Erythroblast (primary cell): Measurements from ENCODE around the gene RNF114.
"Not testable (repeated sequence)": the region's sequence is repeated elsewhere in the genome, so short reads cannot be mapped to it uniquely, and the experiment has no call there.

Experiments
- DNase-seq, 2 experiments: peaks; one replicate each; lab custom pipeline; 2025; lab: John Stamatoyannopoulos, UW
- GATA1 ChIP-seq: IDR thresholded peaks from 2 replicates; pipeline ENCODE4 v1.6.1; 2011; ENCODE audit warnings: low read depth, mild to moderate bottlenecking, control low read depth, low read length, moderate library complexity
- POLR2A ChIP-seq: IDR thresholded peaks from 2 replicates; pipeline ENCODE4 v1.6.1; 2011; ENCODE audit warnings: mild to moderate bottlenecking, low read length

Gene RNF114

GRCh38 chr20:49986049-49986448, 49.9 kb downstream of the RNF114 start:
- DNase-seq, result no peak
- no peak for TF ChIP-seq POLR2A
- TF ChIP-seq GATA1, result no peak

GRCh38 chr20:49987015-49987867, 51.0 kb downstream of the RNF114 start:
- TF ChIP-seq POLR2A, result no peak
- no peak for TF ChIP-seq GATA1
- no peak for DNase-seq

GRCh38 chr20:49987868-49988690, 51.9 kb downstream of the RNF114 start:
- DNase-seq, result no peak
- TF ChIP-seq GATA1 (no peak), POLR2A (no peak)

DNA sequence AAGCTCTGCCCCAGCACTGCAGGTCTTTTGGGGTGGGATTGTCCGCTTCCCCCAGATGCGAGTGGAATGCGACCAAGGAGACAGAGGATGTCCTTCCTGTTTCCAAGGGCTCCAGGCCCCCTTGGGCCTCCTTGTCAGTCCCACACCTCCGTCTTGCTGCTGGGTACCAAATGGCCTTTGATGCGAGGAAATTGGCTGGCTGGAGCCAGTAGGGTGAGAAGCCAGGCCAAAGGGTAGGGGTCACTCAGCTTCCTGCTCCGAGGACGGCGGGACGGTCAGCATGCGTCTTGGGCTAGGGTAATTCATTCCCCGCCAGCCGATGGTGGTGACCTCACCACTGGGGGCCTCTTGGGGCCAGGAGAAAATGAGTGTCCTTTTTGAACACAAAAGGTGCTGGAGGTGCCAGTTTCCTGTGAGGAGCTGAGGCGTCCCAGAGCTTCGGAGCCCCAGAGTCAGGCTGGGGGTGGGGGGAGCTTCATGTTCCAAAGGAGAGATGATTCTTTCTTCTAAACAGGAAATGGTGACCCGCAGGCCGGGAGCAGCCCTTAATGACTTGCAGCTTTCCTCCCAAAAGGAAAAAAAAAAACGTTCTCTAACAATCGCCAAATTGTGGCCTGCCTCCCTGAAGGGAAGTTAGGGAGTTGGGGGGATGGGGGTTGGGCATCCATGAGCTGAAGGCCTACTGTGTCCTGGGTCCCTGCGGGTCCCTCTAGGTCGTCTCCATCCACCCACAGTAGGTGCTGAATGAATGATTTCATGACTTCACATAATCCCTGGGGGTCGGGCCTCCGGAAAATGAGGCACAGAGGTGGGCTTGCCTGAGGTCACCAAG, 53.3 kb downstream of the RNF114 start:
- DNase-seq, result no peak
- no peak for TF ChIP-seq POLR2A
- no peak for TF ChIP-seq GATA1

- DNase-seq, result no peak
- TF ChIP-seq POLR2A (no peak), GATA1 (no peak)
Observed at GRCh38 chr20:49990271-49990720, 54.1 kb downstream of the RNF114 start.

- no peak for TF ChIP-seq GATA1
- TF ChIP-seq POLR2A, result no peak
- DNase-seq, result no peak
Observed at GRCh38 chr20:49993301-49993751, 57.1 kb downstream of the RNF114 start.

DNA sequence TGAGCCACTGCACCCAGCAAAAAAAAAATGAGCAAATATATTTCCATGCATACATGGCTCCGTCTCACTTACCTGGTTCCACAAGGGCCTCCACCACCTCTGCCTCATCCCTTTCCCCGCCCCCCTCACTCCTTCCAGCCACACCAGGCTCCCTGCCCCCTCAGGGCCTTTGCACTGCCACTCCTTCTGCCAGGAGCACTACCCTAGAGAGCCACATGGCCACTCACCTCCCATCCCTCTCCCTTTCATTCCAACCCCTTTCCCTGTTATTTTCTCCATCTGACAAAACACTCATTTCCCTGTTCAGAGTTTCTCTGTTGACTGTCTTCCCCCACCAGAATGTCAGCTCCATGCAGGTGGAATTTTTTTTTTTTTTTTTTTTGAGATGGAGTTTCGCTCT, 59.4 kb downstream of the RNF114 start:
- no peak for TF ChIP-seq POLR2A
- DNase-seq, result no peak

DNA sequence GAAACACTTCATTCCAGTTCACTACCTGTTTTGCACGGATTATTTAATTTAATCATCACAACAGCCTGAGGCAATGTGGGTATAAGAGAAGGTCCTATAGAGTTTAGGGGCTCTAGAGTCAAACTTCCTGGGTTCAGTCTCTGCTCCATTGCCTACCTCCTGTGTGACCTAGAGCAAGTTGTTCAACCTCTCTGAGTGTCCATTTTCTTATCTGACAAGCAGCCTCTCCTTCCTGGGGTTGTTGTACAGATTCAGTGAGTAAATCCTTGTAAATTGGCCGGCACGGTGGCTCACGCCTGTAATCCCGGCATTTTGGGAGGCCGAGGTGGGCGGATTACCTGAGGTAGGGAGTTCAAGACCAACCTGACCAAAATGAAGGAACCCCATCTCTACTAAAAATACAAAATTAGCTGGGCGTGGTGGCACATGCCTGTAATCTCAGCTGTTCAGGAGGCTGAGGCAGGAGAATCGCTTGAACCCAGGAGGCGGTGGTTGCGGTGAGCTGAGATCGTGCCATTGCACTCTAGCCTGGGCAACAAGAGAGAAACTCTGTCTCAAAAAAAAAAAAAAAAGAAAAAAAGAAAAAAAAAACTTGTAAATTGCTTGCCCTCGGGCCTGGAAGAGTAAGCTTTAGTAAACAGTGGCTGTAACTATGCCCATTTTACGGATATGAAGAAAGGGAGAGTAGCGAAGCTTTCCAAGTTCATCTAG, 62.4 kb downstream of the RNF114 start:
- not testable (repeated sequence) for DNase-seq

- no peak for DNase-seq
- TF ChIP-seq POLR2A, result no peak
- no peak for TF ChIP-seq GATA1
Observed at GRCh38 chr20:49999329-49999728, 63.1 kb downstream of the RNF114 start.

DNA sequence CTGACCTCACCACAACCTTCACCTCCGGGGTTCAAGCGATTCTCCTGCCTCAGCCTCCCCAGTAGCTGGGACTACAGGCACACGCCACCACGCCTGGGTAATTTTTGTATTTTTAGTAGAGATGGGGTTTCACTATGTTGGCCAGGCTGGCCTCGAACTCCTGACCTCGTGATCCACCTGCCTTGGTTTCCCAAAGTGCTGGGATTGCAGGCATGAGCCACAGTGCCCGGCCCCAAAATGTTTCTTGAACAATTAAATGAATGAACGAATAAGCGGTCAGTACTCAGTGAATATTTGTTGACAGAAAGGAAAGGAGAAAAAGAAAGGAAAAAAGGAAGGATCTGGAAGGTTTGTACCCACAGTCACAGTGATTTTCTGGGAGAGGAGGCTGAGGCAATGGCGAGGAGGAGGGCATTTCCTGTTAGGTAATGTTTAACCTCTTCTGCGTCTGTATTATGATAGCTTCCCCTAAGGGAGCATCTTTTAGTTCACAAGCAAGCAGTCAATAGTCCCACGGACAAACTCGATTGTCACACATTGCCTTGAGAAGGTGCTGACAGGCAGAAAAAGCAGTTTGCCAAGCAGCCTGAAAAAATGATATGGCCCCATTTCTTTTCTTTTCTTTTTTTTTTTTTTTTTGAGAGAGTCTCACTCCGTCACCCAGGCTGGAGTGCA, 64.5 kb downstream of the RNF114 start:
- DNase-seq, result not testable (repeated sequence)

- no peak for TF ChIP-seq POLR2A
- no peak for TF ChIP-seq GATA1
- DNase-seq, result no peak
Observed at GRCh38 chr20:50001784-50002311, 65.7 kb downstream of the RNF114 start.

DNA sequence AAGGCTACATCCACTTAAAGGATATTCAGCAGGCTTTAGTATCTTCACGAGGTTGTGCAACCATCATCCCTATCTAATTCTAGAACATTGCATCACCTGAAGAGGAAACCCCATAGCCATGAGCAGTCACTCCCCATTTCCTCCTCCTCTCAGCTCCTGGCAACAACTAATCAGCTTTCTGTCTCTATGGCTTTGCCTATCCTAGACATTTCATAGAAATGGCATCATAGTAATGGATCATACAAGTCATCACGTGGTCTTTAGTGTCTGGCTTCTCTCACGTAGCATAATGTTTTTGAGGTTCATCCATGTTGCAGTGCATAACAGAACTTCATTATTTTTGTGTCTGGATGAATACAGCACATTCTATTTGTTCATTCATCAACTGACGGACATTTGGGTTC, 67.1 kb downstream of the RNF114 start:
- DNase-seq, result peak in 1 of 2 experiments; percentile 53
- no peak for TF ChIP-seq GATA1
- TF ChIP-seq POLR2A, result no peak
